Spleen (tissue), 10 donors: Measurements from ENCODE around the gene WASHC2A. TPM values are rescaled to one million over a fixed set of nuclear protein-coding genes. Genes with fewer than 3 reads are reported as not detected.

Source experiments
- polyA plus RNA-seq, 3 donors: library from polyadenylated mRNA; stranded (reverse); fragments of 200-250 nt; gene quantifications; one replicate each; pipeline ENCODE4 v1.2.1, GENCODE V29; 2013
- total RNA-seq, 7 donors: library from RNA; depleted of rRNA in 3 of 7; stranded (reverse); fragments of >200 nt in 3 of 7; fragmentation: NEBNext Ultra II Directional in 4 of 7; extraction: Animal tissue kit (Norgen Biotek cat#: 25700) in 4 of 7; gene quantifications; one replicate each; pipeline versions ENCODE4 v1.1.0 to v1.2.1, GENCODE V29; 2016 to 2021
- donor health status: healthy with polysubstance abuse.
- donor health status: DM: no; HTN: no; CAD: no; lungs with moderate emphysema.
- donor health status: DM: no; HTN: no; CAD: no.
- donor health status: Bipolar disorder and iron deficiency.
- donor health status: healthy.
- donor health status: DM: no; HTN: no; CAD: no.
- donor health status: DM: yes; HTN: yes; CAD: no.

The WASHC2A gene
- total and polyA plus RNA-seq, 10 donors: 18.4 to 55.3 (median 41.5) TPM

Other genes starting within 250 kb of the WASHC2A start
- 10 to 100 TPM; 25.9 to 45.0 (median 34.5) TPM for gene PARG, start 125.9 kb upstream of the WASHC2A start, total RNA-seq
- gene PARG, start 125.9 kb upstream of the WASHC2A start, polyA plus RNA-seq: 1 to 10 TPM; 5.3 to 9.4 (median 5.5) TPM
- gene TIMM23B, start 125.9 kb upstream of the WASHC2A start, total RNA-seq: 10 to 100 TPM; 17.9 to 30.6 (median 24.2) TPM
- gene TIMM23B, start 125.9 kb upstream of the WASHC2A start, polyA plus RNA-seq: 1 to 10 TPM; 3.2 to 8.5 (median 3.8) TPM
- 10 to 100 TPM; 13.7 to 34.2 (median 19.4) TPM for gene AGAP6, start 79.5 kb upstream of the WASHC2A start, total RNA-seq
- gene AGAP6, start 79.5 kb upstream of the WASHC2A start, polyA plus RNA-seq: 10 to 100 TPM; 13.1 to 30.8 (median 21.7) TPM
- 1 to 10 TPM in 5 of 7 donors, under 1 TPM in 2; 0.26 to 2.7 (median 1.4) TPM for gene ASAH2, start 183.6 kb downstream of the WASHC2A start, total RNA-seq
- under 1 TPM; 0.04 to 0.06 (median 0.05) TPM for gene ASAH2, start 183.6 kb downstream of the WASHC2A start, polyA plus RNA-seq